DND-41 (cell line): Measurements from ENCODE around the gene ENTREP1.

Source experiments
- CTCF ChIP-seq: IDR thresholded peaks from 2 replicates; pipeline ENCODE4 v1.5.1; 2012; ENCODE audit warnings: borderline replicate concordance, low read length, moderate library complexity, mild to moderate bottlenecking; ENCODE audit not compliant: poor library complexity, severe bottlenecking; ENCODE audit errors: extremely low read depth
- EZH2 ChIP-seq: IDR thresholded peaks from 3 replicates; pipeline ENCODE4 v1.6.1; 2012; ENCODE audit warnings: borderline replicate concordance, low read depth, mild to moderate bottlenecking, moderate library complexity, low read length, inconsistent platforms; ENCODE audit not compliant: severe bottlenecking

- TF ChIP-seq CTCF = no peak
- TF ChIP-seq EZH2 = no peak
These were observed 55.3 kb downstream of the ENTREP1 start for GRCh38 chr9:69380301-69380700.
